ENCODE results near the gene SLC22A31. TPM values are rescaled to one million over a fixed set of nuclear protein-coding genes. Genes with fewer than 3 reads are reported as not detected.
A peak's percentile ranks its signal among the peaks of the same experiment; 100 is the strongest.

The SLC22A31 gene
- total RNA-seq, 2 experiments from 2014 or later: 0.49 to 1.3 TPM

DNA sequence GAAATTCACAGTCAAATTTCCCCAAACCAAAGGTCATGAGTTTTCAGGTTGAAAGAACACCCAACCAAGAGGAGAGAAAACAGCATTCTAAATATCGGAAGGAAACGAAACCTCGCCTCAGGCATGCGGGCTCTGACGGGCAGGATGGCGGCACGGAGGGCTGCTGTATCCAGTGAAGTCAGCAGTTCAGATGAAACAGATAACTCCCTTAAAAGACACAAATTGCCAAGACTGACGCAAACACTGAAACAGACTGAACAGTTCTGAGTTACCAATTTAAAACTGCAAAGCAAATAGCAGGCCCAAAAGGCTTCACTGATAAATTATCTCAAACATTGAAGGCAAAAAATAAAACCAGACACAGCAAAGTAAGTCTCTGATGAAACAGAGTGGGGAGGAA is 49.4 kb downstream of the SLC22A31 start:
- H3K4me3 Mint-ChIP-seq: no peak overlapping the region
- H3K27me3 Mint-ChIP-seq: no peaks in the 10 kb centered on the region
- CTCF ChIA-PET: no interaction called here
- POLR2A ChIA-PET: no interaction called here
- H3K36me3 Mint-ChIP-seq (ENCODE audit: low read depth): peaks cover 41% of the 10 kb centered on the region
- ATAC-seq (no peak), DNase-seq (no peak)
- intact Hi-C loops (cut with DNase I, micrococcal nuclease): no loop called here
- no peaks in the 10 kb centered on the region for H3K4me1 Mint-ChIP-seq
- peaks cover 5% of the 10 kb centered on the region for H3K9me3 Mint-ChIP-seq (ENCODE audit: low read depth)
- H3K27ac Mint-ChIP-seq: no peak overlapping the region

- peaks cover 41% of the 10 kb centered on the region for H3K36me3 Mint-ChIP-seq (ENCODE audit: low read depth)
- ATAC-seq: no peak
- no peaks in the 10 kb centered on the region for H3K27me3 Mint-ChIP-seq
- peaks cover 5% of the 10 kb centered on the region for H3K9me3 Mint-ChIP-seq (ENCODE audit: low read depth)
- H3K4me1 Mint-ChIP-seq: no peaks in the 10 kb centered on the region
- DNase-seq: no peak
- no peak overlapping the region for H3K4me3 Mint-ChIP-seq
- CTCF ChIA-PET: no interaction called here
- intact Hi-C loops (cut with DNase I, micrococcal nuclease): no loop called here
- POLR2A ChIA-PET: no interaction called here
- no peak overlapping the region for H3K27ac Mint-ChIP-seq
Observed at GRCh38 chr16:89150090-89150835, 50.1 kb downstream of the SLC22A31 start.

GRCh38 chr16:89149386-89149785 is 51.0 kb downstream of the SLC22A31 start:
- POLR2A ChIA-PET: no interaction called here
- H3K36me3 Mint-ChIP-seq (ENCODE audit: low read depth): peaks cover 41% of the 10 kb centered on the region
- intact Hi-C loops (cut with DNase I, micrococcal nuclease): no loop called here
- H3K9me3 Mint-ChIP-seq (ENCODE audit: low read depth): peaks cover 5% of the 10 kb centered on the region
- H3K4me1 Mint-ChIP-seq: no peaks in the 10 kb centered on the region
- no peak overlapping the region for H3K27ac Mint-ChIP-seq
- H3K4me3 Mint-ChIP-seq: no peak overlapping the region
- CTCF ChIA-PET: no interaction called here
- no peaks in the 10 kb centered on the region for H3K27me3 Mint-ChIP-seq
- DNase-seq (no peak), ATAC-seq (no peak)

DNA sequence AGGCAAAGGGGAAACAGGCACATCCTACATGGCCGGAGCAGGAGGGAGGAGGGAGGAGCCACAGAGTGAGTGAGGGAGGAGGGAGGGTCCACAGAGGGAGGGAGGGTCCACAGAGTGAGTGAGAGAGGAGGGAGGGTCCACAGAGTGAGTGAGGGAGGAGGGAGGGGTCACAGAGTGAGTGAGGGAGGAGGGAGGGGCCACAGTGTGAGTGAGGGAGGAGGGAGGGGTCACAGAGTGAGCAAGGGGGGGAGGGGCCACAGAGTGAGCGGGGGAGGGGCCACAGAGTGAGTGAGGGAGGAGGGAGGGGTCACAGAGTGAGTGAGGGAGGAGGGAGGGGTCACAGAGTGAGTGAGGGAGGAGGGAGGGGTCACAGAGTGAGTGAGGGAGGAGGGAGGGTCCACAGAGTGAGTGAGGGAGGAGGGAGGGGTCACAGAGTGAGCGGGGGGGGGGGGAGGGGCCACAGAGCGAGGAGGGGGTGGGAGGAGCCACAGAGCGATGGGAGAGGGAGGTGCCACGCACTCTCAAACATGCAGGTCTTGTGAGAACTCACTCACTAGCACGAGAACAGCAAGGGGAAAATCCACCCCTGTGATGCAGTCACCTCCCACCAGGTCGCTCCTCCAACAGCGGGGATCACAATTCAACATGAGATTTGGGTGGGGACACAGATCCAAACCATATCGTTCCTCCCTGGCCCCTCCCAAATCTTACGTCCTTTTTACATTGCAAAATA is 53.1 kb downstream of the SLC22A31 start:
- Mint-ChIP-seq H3K27me3 (no peaks in the 10 kb centered on the region), H3K27ac (no peak overlapping the region)
- POLR2A ChIA-PET: no interaction called here

GRCh38 chr16:89146211-89147005 is 53.9 kb downstream of the SLC22A31 start:
- H3K36me3 Mint-ChIP-seq (ENCODE audit: low read depth): peaks cover 43% of the 10 kb centered on the region
- no peaks in the 10 kb centered on the region for H3K4me1 Mint-ChIP-seq
- H3K27me3 Mint-ChIP-seq: no peaks in the 10 kb centered on the region
- ChIA-PET CTCF (no interaction called here), POLR2A (no interaction called here)
- H3K27ac Mint-ChIP-seq: peak overlapping the region; percentile 70
- peaks cover 5% of the 10 kb centered on the region for H3K9me3 Mint-ChIP-seq (ENCODE audit: low read depth)
- DNase-seq (no peak), ATAC-seq (no peak)
- intact Hi-C loops (cut with DNase I, micrococcal nuclease): no loop called here
- H3K4me3 Mint-ChIP-seq: no peak overlapping the region

More for the DNA sequence above, 53.1 kb downstream of the SLC22A31 start:
- ATAC-seq: no peak
- Mint-ChIP-seq H3K36me3 (ENCODE audit: low read depth) (peaks cover 43% of the 10 kb centered on the region), H3K4me1 (no peaks in the 10 kb centered on the region), H3K4me3 (no peak overlapping the region), H3K9me3 (ENCODE audit: low read depth) (peaks cover 5% of the 10 kb centered on the region)
- CTCF ChIA-PET: no interaction called here
- intact Hi-C loops (cut with DNase I, micrococcal nuclease): no loop called here
- peak; percentile 37 for DNase-seq

Other genes with a start within 250 kb of the SLC22A31 start
- gene CBFA2T3, start 223.3 kb downstream of the SLC22A31 start, total RNA-seq: under 1 TPM; 0.30 to 0.34 TPM
- 10 to 100 TPM; 39.7 to 41.7 TPM for gene ACSF3, start 106.7 kb downstream of the SLC22A31 start, total RNA-seq
- gene CDH15, start 28.8 kb downstream of the SLC22A31 start, total RNA-seq: not detected
- gene ZNF778, start 17.2 kb upstream of the SLC22A31 start, total RNA-seq: 1 to 10 TPM; 4.7 to 5.0 TPM

Measured in activated CD4-positive, alpha-beta T cell treated with anti-CD3 and anti-CD28 coated beads for 36 hours (primary cell).